ENCODE measurements around the gene RAD51AP1.

Gene RAD51AP1

DNA sequence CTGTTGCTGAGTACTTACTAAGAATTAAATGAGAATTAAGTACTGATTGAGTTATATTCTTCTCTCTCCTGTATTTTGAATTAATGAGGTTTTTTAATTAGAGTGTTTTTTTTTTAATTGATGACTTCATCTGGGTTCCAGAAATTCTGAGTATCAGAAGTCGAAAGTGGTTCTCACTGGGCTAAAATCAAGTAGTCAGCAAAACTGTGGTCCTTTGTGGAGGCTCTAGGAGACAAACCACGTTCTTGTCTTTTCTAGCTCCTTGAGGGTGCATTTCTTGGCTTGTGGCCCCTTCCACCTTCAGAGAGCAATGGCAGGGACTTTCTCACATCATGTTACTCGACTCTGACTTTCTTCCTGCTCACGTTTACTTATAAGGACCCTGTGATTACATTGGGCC, 15.3 kb downstream of the RAD51AP1 start:
- no peak overlapping the region for H3K27ac ChIP-seq
- TF ChIP-seq ZFX (IDR thresholded peaks at IDR 0.05): no peak
- no peak for TF ChIP-seq CTCF (conservative IDR thresholded peaks at IDR 0.05)

DNA sequence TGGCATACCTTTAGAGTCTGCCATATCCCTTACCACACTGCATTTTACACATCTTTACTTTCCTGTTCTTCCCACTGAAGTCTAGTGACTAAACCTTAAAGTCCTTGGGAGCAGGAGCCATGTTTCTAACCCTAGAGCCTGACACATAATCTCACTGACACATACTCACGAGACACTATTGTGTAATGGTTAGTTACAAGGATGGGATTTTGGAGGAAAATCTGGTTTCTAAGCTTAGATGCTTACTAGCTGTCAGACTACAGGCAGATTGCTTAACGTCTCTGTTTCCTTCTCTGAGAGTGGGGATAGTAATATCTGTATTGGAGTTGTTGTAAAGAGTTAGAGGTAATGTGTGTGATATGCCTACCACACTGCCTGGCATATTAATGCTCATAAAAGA, 17.1 kb downstream of the RAD51AP1 start:
- TF ChIP-seq ZFX (IDR thresholded peaks at IDR 0.05): no peak
- TF ChIP-seq CTCF (conservative IDR thresholded peaks at IDR 0.05): no peak
- no peak overlapping the region for H3K27ac ChIP-seq

- no peak for TF ChIP-seq ZFX (IDR thresholded peaks at IDR 0.05)
- TF ChIP-seq CTCF (conservative IDR thresholded peaks at IDR 0.05): no peak
- H3K27ac ChIP-seq: no peak overlapping the region
Measured at GRCh38 chr12:4556735-4557530, 18.2 kb downstream of the RAD51AP1 start.

GRCh38 chr12:4557586-4557985, 18.9 kb downstream of the RAD51AP1 start:
- no peak overlapping the region for H3K27ac ChIP-seq
- TF ChIP-seq CTCF (conservative IDR thresholded peaks at IDR 0.05): no peak
- no peak for TF ChIP-seq ZFX (IDR thresholded peaks at IDR 0.05)

DNA sequence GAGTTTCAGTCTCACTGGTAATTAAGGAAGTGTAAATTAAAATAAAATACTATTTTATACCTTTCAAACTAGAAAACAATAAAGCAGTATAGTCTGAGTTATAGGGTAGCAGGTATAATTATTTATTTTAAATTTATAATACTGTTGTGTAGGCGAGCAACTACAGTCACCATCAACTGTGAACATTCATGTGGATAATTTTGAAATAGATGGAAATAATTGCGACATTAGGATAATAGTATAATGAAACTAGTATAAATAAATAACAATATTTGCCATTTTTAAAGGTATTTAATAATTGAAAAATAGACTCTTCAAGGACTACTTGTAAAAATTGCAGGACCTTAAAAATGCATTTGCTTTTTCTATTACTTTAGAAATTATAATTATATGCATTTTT, 19.5 kb downstream of the RAD51AP1 start:
- no peak overlapping the region for H3K27ac ChIP-seq
- TF ChIP-seq CTCF (conservative IDR thresholded peaks at IDR 0.05) (no peak), ZFX (IDR thresholded peaks at IDR 0.05) (no peak)

GRCh38 chr12:4562034-4562657, 23.5 kb downstream of the RAD51AP1 start, which contains the start of gene DYRK4:
TSS of gene DYRK4 (plus strand) at chr12:4562208. CDS start at chr12:4562246, 38 bp downstream.
- H3K27ac ChIP-seq: no peak within 1 kb of the TSS
- TF ChIP-seq ZFX (IDR thresholded peaks at IDR 0.05) (no peak), CTCF (conservative IDR thresholded peaks at IDR 0.05) (no peak)

DNA sequence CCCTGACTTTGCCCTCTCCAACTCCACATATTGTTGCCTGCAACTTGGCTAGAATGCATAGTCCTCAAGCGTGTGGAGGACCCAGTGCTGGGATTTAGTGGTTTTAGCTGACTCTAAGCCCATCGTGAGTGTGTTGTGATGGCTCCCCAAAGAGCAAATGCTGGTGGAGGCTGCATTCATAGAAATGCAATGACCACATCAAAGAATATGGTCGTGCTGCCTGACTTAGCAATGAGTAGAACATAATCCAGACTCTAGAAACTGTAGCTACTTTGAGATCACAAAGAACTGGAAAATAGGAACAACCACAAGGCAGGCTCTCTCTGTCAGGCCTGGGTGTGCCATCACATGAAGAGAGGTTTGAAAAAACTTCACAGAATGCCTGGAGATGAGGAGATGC, 24.6 kb downstream of the RAD51AP1 start:
- TF ChIP-seq ZFX (IDR thresholded peaks at IDR 0.05): no peak
- TF ChIP-seq CTCF (conservative IDR thresholded peaks at IDR 0.05): no peak
- no peak overlapping the region for H3K27ac ChIP-seq

All from C4-2B (cell line).